ENCODE results near the gene C5AR2. TPM values are rescaled to one million over a fixed set of nuclear protein-coding genes. Genes with fewer than 3 reads are reported as not detected.

C5AR2 gene
- total RNA-seq, 1 donor from 2014 or later: 0.08 TPM

DNA sequence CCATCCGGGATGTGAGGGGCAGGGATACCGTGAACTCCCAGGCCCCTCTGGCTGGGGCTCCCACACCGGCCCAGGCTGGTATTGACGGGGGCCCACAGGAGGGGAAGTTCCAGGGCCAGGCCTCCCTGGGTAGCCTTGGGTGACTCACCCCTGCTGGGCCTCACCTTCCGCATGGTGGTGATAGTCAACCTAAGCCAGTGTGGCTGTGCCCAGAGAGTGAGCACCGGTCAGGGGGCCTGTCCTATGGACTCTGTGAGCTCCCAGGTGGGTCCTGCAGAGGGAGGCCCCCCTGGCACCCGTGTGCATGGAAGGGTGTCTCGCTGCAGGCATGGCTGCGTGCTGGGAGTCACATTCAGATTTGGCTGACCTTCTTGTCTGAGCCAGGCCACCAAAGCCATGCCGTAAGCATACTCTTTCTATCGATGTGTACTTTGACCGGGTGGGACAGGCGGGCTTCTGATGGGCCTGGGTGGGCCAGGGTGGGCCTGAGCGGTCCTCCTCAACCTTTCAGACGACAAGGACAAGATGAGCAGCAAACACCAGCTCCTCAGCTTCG, 44.7 kb downstream of the C5AR2 start:
- Mint-ChIP-seq H3K4me1 (ENCODE audit: unreplicated experiment) (peaks cover 1% of the 10 kb centered on the region), H3K36me3 (ENCODE audit: unreplicated experiment) (peaks cover 24% of the 10 kb centered on the region), H3K27me3 (ENCODE audit: unreplicated experiment) (no peaks in the 10 kb centered on the region), H3K9me3 (ENCODE audit: unreplicated experiment) (no peaks in the 10 kb centered on the region), H3K4me3 (ENCODE audit: unreplicated experiment) (no peak overlapping the region), H3K27ac (ENCODE audit: unreplicated experiment) (no peak overlapping the region)
- TF ChIP-seq, protein P1, sequence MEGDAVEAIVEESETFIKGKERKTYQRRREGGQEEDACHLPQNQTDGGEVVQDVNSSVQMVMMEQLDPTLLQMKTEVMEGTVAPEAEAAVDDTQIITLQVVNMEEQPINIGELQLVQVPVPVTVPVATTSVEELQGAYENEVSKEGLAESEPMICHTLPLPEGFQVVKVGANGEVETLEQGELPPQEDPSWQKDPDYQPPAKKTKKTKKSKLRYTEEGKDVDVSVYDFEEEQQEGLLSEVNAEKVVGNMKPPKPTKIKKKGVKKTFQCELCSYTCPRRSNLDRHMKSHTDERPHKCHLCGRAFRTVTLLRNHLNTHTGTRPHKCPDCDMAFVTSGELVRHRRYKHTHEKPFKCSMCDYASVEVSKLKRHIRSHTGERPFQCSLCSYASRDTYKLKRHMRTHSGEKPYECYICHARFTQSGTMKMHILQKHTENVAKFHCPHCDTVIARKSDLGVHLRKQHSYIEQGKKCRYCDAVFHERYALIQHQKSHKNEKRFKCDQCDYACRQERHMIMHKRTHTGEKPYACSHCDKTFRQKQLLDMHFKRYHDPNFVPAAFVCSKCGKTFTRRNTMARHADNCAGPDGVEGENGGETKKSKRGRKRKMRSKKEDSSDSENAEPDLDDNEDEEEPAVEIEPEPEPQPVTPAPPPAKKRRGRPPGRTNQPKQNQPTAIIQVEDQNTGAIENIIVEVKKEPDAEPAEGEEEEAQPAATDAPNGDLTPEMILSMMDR (IDR thresholded peaks at IDR 0.05): no peak
- no peak for DNase-seq (ENCODE audit: extremely low spot score, unreplicated experiment)

DNA sequence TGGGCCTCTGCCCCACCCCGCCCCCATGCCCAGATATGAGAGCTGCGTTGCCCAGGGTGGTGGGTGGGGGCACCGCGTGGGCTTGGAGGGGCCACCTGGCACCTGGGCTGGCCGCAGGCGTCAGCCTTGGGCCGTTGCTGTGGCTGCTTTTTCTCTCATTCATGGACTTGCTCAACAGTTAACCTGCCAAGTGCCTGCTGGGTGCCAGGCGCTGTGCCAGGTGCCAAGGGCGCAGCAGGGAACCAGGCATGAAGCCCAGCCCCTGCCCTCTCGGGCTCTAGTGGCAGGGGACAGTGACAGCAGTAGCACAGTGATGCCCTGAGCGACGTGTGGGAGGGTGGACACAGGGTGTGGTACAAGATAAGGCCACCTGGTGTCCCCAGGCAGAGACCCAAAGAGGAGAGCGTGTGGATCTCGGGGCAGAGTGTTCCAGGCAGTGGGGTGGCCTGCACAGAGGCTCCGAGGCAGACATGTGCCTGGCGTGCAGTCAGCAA, 45.3 kb downstream of the C5AR2 start:
- peaks cover 27% of the 10 kb centered on the region for H3K36me3 Mint-ChIP-seq (ENCODE audit: unreplicated experiment)
- H3K27ac Mint-ChIP-seq (ENCODE audit: unreplicated experiment): no peak overlapping the region
- TF ChIP-seq, protein P1 (IDR thresholded peaks at IDR 0.05): no peak
- no peaks in the 10 kb centered on the region for H3K4me1 Mint-ChIP-seq (ENCODE audit: unreplicated experiment)
- H3K27me3 Mint-ChIP-seq (ENCODE audit: unreplicated experiment): no peaks in the 10 kb centered on the region
- no peak for DNase-seq (ENCODE audit: extremely low spot score, unreplicated experiment)
- no peak overlapping the region for H3K4me3 Mint-ChIP-seq (ENCODE audit: unreplicated experiment)
- H3K9me3 Mint-ChIP-seq (ENCODE audit: unreplicated experiment): no peaks in the 10 kb centered on the region

- H3K4me1 Mint-ChIP-seq (ENCODE audit: unreplicated experiment): no peaks in the 10 kb centered on the region
- H3K36me3 Mint-ChIP-seq (ENCODE audit: unreplicated experiment): peaks cover 30% of the 10 kb centered on the region
- H3K27me3 Mint-ChIP-seq (ENCODE audit: unreplicated experiment): no peaks in the 10 kb centered on the region
- no peak overlapping the region for H3K27ac Mint-ChIP-seq (ENCODE audit: unreplicated experiment)
- H3K4me3 Mint-ChIP-seq (ENCODE audit: unreplicated experiment): no peak overlapping the region
- no peaks in the 10 kb centered on the region for H3K9me3 Mint-ChIP-seq (ENCODE audit: unreplicated experiment)
- TF ChIP-seq, protein P1 (IDR thresholded peaks at IDR 0.05): no peak
- no peak for DNase-seq (ENCODE audit: extremely low spot score, unreplicated experiment)
Measured at GRCh38 chr19:47377801-47378200, 45.8 kb downstream of the C5AR2 start.

DNA sequence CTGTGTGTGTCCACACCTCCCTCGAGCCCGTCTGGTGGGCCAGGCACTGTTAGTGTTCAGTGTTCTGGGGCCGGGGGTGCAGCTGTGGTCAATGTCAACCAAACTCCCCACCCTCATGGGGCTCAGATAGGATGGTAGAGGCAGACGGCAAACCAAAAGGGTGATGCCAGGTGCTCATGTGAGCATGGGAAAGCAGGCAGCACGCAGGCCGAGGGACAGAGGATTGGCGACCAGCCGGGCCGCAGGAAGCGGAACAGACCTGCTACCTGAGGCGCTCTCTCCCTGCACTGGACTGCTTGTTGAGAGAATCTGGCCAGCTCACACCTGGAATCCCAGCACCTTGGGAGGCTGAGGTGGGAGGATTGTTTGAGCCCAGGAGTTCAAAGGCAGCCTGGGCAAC, 46.3 kb downstream of the C5AR2 start:
- Mint-ChIP-seq H3K4me3 (ENCODE audit: unreplicated experiment) (no peak overlapping the region), H3K4me1 (ENCODE audit: unreplicated experiment) (no peaks in the 10 kb centered on the region)
- TF ChIP-seq, protein P1 (IDR thresholded peaks at IDR 0.05): no peak

GRCh38 chr19:47379381-47379938, 47.5 kb downstream of the C5AR2 start:
- Mint-ChIP-seq H3K27ac (ENCODE audit: unreplicated experiment) (no peak overlapping the region), H3K9me3 (ENCODE audit: unreplicated experiment) (no peaks in the 10 kb centered on the region), H3K4me1 (ENCODE audit: unreplicated experiment) (no peaks in the 10 kb centered on the region), H3K27me3 (ENCODE audit: unreplicated experiment) (no peaks in the 10 kb centered on the region), H3K36me3 (ENCODE audit: unreplicated experiment) (peaks cover 28% of the 10 kb centered on the region), H3K4me3 (ENCODE audit: unreplicated experiment) (no peak overlapping the region)
- TF ChIP-seq, protein P1 (IDR thresholded peaks at IDR 0.05): no peak
- DNase-seq (ENCODE audit: extremely low spot score, unreplicated experiment): no peak

More for the DNA sequence above, 46.3 kb downstream of the C5AR2 start:
- H3K36me3 Mint-ChIP-seq (ENCODE audit: unreplicated experiment): peaks cover 30% of the 10 kb centered on the region
- no peaks in the 10 kb centered on the region for H3K9me3 Mint-ChIP-seq (ENCODE audit: unreplicated experiment)
- H3K27me3 Mint-ChIP-seq (ENCODE audit: unreplicated experiment): no peaks in the 10 kb centered on the region
- no peak overlapping the region for H3K27ac Mint-ChIP-seq (ENCODE audit: unreplicated experiment)
- no peak for DNase-seq (ENCODE audit: extremely low spot score, unreplicated experiment)

All from osteocyte (in vitro differentiated cells).